GM19240 (cell line): ENCODE data around the gene CAMK1D.

Experiments
- DNase-seq: peaks from one replicate; pipeline ENCODE4 v3.0.0; 2011; ENCODE audit warnings: low spot score; ENCODE audit not compliant: insufficient read length

CAMK1D gene

GRCh38 chr10:12400266-12400931 lies 51.1 kb downstream of the CAMK1D start:
- DNase-seq = no peak

- DNase-seq = no peak
These were observed 52.1 kb downstream of the CAMK1D start for GRCh38 chr10:12401466-12401865.

- no peak for DNase-seq
These were observed 53.8 kb downstream of the CAMK1D start for GRCh38 chr10:12403119-12403518.

- DNase-seq = no peak
These were observed 56.3 kb downstream of the CAMK1D start for GRCh38 chr10:12405342-12406320.

- DNase-seq = no peak
These were observed 57.5 kb downstream of the CAMK1D start for GRCh38 chr10:12406764-12407400.

GRCh38 chr10:12408472-12408871 lies 59.1 kb downstream of the CAMK1D start:
- no peak for DNase-seq

- DNase-seq = no peak
These were observed 59.8 kb downstream of the CAMK1D start for GRCh38 chr10:12409161-12409560.

GRCh38 chr10:12409613-12410012 lies 60.3 kb downstream of the CAMK1D start:
- DNase-seq = no peak

- DNase-seq = no peak
These were observed 63.5 kb downstream of the CAMK1D start for GRCh38 chr10:12412666-12413368.

GRCh38 chr10:12413369-12413711 lies 64.0 kb downstream of the CAMK1D start:
- no peak for DNase-seq

- no peak for DNase-seq
These were observed 65.1 kb downstream of the CAMK1D start for GRCh38 chr10:12414278-12414989.

GRCh38 chr10:12416344-12417050 lies 67.2 kb downstream of the CAMK1D start:
- DNase-seq = no peak

GRCh38 chr10:12417331-12417730 lies 68.0 kb downstream of the CAMK1D start:
- DNase-seq = no peak

GRCh38 chr10:12418000-12418399 lies 68.7 kb downstream of the CAMK1D start:
- no peak for DNase-seq

GRCh38 chr10:12418725-12419261 lies 69.4 kb downstream of the CAMK1D start:
- DNase-seq = no peak

- DNase-seq = no peak
These were observed 70.0 kb downstream of the CAMK1D start for GRCh38 chr10:12419262-12419847.

- DNase-seq = no peak
These were observed 71.3 kb downstream of the CAMK1D start for GRCh38 chr10:12420530-12421120.

- DNase-seq = no peak
These were observed 72.8 kb downstream of the CAMK1D start for GRCh38 chr10:12422189-12422588.

- DNase-seq = no peak
These were observed 74.5 kb downstream of the CAMK1D start for GRCh38 chr10:12423896-12424295.
